NCI-H2081 treated with DMSO at 0.1 percent for 48 hours (cell line): Measurements from ENCODE around the gene DNAI1.

Source experiments
- DNase-seq: peaks from one replicate; lab custom pipeline; 2025; lab: John Stamatoyannopoulos, UW

Gene DNAI1

GRCh38 chr9:34559624-34560455 lies 101.2 kb downstream of the DNAI1 start:
- no peak for DNase-seq

- no peak for DNase-seq
These were observed 102.1 kb downstream of the DNAI1 start for GRCh38 chr9:34560599-34561214.

DNA sequence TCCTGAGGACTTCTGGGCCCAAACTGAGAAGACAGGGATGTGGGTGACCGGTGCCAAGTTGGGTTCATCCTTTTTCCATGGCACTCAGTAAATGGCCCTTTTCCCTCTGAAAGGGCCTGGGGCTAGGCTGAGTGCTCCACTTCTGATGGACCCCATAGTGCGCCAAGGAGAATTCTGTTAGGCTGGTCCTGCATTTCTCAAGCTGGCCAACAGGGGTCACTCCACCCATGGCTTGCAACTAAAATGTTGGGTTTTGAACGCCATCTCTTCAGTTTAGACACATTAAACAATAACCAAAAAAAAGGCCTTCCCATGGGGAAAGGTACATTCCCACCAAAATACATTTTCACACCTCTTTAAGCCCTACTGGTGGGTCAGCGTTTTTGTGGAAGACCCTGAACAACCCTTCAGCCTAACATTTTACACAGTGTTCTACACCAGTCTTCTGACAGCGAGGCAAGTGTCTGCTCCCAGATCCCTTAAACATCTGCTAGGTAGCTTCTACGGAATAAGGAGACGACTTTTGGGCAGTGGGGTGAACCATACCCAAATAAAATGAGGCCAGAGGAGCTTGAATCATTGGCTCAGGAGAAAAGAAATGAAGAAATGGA lies 103.6 kb downstream of the DNAI1 start:
- DNase-seq = no peak

DNA sequence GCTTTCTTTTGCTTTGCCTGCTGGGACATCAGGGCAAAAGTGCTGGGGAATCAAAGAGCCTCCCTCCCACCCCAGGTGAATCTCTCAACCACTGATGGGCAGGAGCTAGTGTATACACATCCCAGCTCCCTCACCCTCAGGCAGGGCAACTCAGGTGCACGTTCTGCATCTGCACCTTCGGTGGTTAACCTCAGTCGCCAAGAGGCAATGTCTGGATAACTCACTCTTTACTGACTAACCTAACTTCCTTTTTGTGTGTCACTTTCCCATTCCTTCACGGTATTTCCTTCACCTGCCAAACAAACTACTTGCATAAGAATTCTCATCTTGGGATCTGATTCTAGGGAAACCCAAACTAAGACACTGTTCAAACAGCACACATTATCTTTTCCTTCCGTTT lies 104.7 kb downstream of the DNAI1 start:
- no peak for DNase-seq

GRCh38 chr9:34564617-34565016 lies 106.0 kb downstream of the DNAI1 start:
- no peak for DNase-seq

DNA sequence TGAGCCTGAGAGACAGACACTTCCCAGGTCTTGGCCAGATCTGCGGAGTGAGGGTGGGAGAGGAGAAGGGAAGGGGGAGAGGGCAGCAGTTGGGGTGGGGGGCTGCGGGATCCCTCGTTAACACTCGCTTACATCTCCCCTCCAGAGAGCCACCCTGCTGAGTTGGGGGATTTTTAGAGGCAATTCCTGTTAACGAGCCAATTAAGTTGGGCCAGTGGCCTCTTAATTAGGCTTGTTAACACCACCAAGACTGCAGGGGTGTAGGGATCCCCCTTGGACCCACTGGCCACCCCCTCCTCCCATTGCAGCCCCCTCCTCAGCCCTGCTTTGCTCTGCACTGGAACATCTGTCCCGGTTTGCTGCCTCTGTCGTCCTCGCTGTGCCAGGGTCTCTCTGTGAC lies 107.3 kb downstream of the DNAI1 start:
- no peak for DNase-seq

DNA sequence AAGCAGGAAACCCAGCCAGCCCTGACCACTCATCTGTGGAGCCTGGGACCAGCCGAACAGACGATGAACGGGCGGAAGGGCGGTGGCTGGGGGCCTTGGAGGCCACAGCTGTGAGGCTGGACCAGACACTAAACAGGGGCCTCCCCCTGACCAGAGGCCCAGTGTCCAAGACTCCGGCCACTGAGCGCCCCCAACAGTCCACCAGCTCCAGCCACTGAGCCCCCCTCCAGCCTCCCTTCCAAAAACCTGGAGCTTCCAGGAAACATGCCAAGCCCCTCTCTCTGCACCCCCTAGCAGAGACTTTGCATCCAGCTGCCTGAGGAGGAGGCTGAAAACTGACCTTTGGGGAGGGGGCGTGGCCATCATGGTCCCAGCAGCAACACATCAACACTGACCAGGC lies 107.7 kb downstream of the DNAI1 start:
- no peak for DNase-seq

DNA sequence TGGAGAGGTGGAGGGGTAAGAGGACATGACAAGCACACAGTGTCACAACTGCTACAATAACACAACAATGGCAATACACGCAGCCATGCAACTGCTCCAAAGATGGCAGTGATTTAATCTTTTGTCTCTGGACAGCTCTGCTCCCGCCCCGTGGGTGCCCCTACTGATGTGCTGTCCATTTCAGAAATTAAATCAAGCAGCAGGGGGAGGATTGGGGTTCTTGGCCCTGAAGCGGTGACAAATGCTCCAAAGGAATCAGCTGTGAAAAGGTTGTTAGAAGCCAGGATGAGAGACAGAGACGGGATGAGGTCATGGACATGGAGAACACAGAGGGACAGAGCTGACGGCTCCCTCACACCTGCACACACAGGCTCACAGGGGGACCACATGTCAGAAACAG lies 108.4 kb downstream of the DNAI1 start:
- DNase-seq = no peak

- DNase-seq = no peak
These were observed 109.5 kb downstream of the DNAI1 start for GRCh38 chr9:34568133-34568532.

DNA sequence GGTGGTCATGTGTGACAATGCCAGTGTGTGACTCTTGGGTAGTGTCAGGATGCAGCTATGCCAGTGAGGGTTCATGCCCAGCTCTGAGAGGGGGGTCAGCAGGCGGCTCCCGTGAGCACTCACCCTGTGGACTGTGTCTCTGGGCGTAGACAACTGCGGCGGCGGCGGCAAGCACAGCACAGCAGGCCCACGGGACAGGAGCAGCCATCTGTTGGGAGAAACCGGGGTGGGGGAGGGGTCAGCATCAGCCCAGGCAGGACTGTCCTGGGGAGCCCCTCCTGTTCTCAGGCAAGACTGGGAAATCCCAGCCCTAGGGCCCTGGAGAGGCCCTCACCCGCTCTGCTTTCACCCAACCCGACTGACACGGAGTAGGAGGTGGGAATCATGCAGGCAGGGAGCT lies 110.2 kb downstream of the DNAI1 start:
- DNase-seq = no peak

- DNase-seq = no peak
These were observed 111.8 kb downstream of the DNAI1 start for GRCh38 chr9:34570376-34570775.
